ENCODE measurements around the gene MAGI1. TPM values are rescaled to one million over a fixed set of nuclear protein-coding genes. Genes with fewer than 3 reads are reported as not detected.

The MAGI1 gene
- total RNA-seq, 4 donors from 2014 or later: 17.2 to 40.8 (median 28.1) TPM

GRCh38 chr3:65577843-65578430 is 460.8 kb downstream of the MAGI1 start:
- no peaks in the 10 kb centered on the region for H3K36me3 ChIP-seq
- peaks cover 0 to 21% (median 0%) of the 10 kb centered on the region in 3 donors for H3K4me1 ChIP-seq
- peak overlapping the region in 2 of 4 donors; percentile 9 to 39 for H3K27ac ChIP-seq
- no peak overlapping the region for H3K4me3 ChIP-seq
- 67 to 90% methylated on average over 1 to 8 of the region's 8 CpGs for WGBS, 2 donors (ENCODE audit: low coverage in 1 of 2)
- TF ChIP-seq POLR2AphosphoS5 (IDR thresholded peaks at IDR 0.05) (no peak), EP300 (IDR thresholded peaks at IDR 0.05) (no peak), CTCF (IDR thresholded peaks at IDR 0.05) (no peak), POLR2A (IDR thresholded peaks at IDR 0.05) (no peak)
- H3K27me3 ChIP-seq: no peaks in the 10 kb centered on the region
- no peak for ATAC-seq
- H3K9me3 ChIP-seq: no peaks in the 10 kb centered on the region

- no peaks in the 10 kb centered on the region for H3K9me3 ChIP-seq
- no peaks in the 10 kb centered on the region for H3K27me3 ChIP-seq
- peak overlapping the region in 3 of 4 donors; percentile 23 to 41 (median 26) for H3K27ac ChIP-seq
- ATAC-seq: no peak
- no peak for TF ChIP-seq POLR2AphosphoS5 (IDR thresholded peaks at IDR 0.05)
- TF ChIP-seq EP300 (IDR thresholded peaks at IDR 0.05): no peak
- no peak for TF ChIP-seq CTCF (IDR thresholded peaks at IDR 0.05)
- no peak for TF ChIP-seq POLR2A (IDR thresholded peaks at IDR 0.05)
- H3K4me1 ChIP-seq: peaks cover 0 to 30% (median 5%) of the 10 kb centered on the region in 3 donors
- WGBS, 2 donors (ENCODE audit: low coverage in 1 of 2): 11 to 28% methylated on average over 2 of the region's 2 CpGs
- no peaks in the 10 kb centered on the region for H3K36me3 ChIP-seq
- H3K4me3 ChIP-seq: no peak overlapping the region
Measured at GRCh38 chr3:65576966-65577365, 461.8 kb downstream of the MAGI1 start.

GRCh38 chr3:65576228-65576627 is 462.5 kb downstream of the MAGI1 start:
- TF ChIP-seq POLR2A (IDR thresholded peaks at IDR 0.05): no peak
- no peak for TF ChIP-seq CTCF (IDR thresholded peaks at IDR 0.05)
- no peak for TF ChIP-seq POLR2AphosphoS5 (IDR thresholded peaks at IDR 0.05)
- no peak for TF ChIP-seq EP300 (IDR thresholded peaks at IDR 0.05)
- Histone ChIP-seq H3K27me3 (no peaks in the 10 kb centered on the region), H3K4me3 (no peak overlapping the region), H3K36me3 (no peaks in the 10 kb centered on the region), H3K27ac (peak overlapping the region in 2 of 4 donors; percentile 26 to 41), H3K9me3 (no peaks in the 10 kb centered on the region), H3K4me1 (peaks cover 0 to 36% (median 5%) of the 10 kb centered on the region in 3 donors)
- ATAC-seq: no peak
- 76 to 89% methylated on average over 4 to 6 of the region's 6 CpGs for WGBS, 2 donors (ENCODE audit: low coverage in 1 of 2)

GRCh38 chr3:65575376-65575840 is 463.3 kb downstream of the MAGI1 start:
- H3K4me3 ChIP-seq: no peak overlapping the region

More at GRCh38 chr3:65575376-65575840, 463.3 kb downstream of the MAGI1 start:
- WGBS, 2 donors (ENCODE audit: low coverage in 1 of 2): 82 to 86% methylated on average over 1 of the region's 1 CpG
- ATAC-seq: no peak
- H3K27me3 ChIP-seq: no peaks in the 10 kb centered on the region
- H3K4me1 ChIP-seq: peaks cover 0 to 36% (median 5%) of the 10 kb centered on the region in 3 donors
- H3K9me3 ChIP-seq: no peaks in the 10 kb centered on the region
- H3K36me3 ChIP-seq: no peaks in the 10 kb centered on the region
- no peak overlapping the region for H3K27ac ChIP-seq
- no peak for TF ChIP-seq CTCF (IDR thresholded peaks at IDR 0.05)
- no peak for TF ChIP-seq EP300 (IDR thresholded peaks at IDR 0.05)
- TF ChIP-seq POLR2AphosphoS5 (IDR thresholded peaks at IDR 0.05): no peak
- TF ChIP-seq POLR2A (IDR thresholded peaks at IDR 0.05): no peak
